HepG2 (cell line): ENCODE data around the gene SNX9.

Experiments used
- ATRX ChIP-seq: sonication (generic); formaldehyde crosslinking; IDR thresholded peaks from 2 replicates; pipeline ENCODE4 v1.4.0; 2020; ENCODE audit warnings: missing genetic modification reagents, borderline replicate concordance
- CCDC6 ChIP-seq: sonication (generic); formaldehyde crosslinking; IDR thresholded peaks from 2 replicates; pipeline ENCODE4 v1.8.1; 2022; ENCODE audit warnings: mild to moderate bottlenecking, missing genetic modification reagents, moderate library complexity
- FOXM1 ChIP-seq: sonication (generic); formaldehyde crosslinking; IDR thresholded peaks from 2 replicates; pipeline ENCODE4 v1.5.0; 2020; ENCODE audit warnings: missing genetic modification reagents
- JUND ChIP-seq: sonication (generic); formaldehyde crosslinking; IDR thresholded peaks from 2 replicates; pipeline ENCODE4 v1.8.0; 2022; ENCODE audit warnings: mild to moderate bottlenecking, missing genetic modification reagents
- MAZ ChIP-seq, 2 experiments: sonication (generic) in 1 of 2; formaldehyde crosslinking in 1 of 2; IDR thresholded peaks; 2 replicates each; pipeline versions ENCODE4 v1.5.0 to v1.6.1; 2012 to 2020; ENCODE audit warnings: low read depth in 2 of 2, mild to moderate bottlenecking in 2 of 2, borderline replicate concordance in 1 of 2, improper control_type of control experiment in 1 of 2, low read length in 1 of 2, missing genetic modification reagents in 1 of 2, moderate library complexity in 1 of 2
- POLR2AphosphoS5 ChIP-seq: IDR thresholded peaks from 2 replicates; pipeline ENCODE4 v1.6.1; 2012; ENCODE audit warnings: low read depth, low read length
- ZNF280D ChIP-seq: sonication (generic); formaldehyde crosslinking; IDR thresholded peaks from 2 replicates; pipeline ENCODE4 v1.5.1; 2020; ENCODE audit warnings: mild to moderate bottlenecking, missing genetic modification reagents
- ZNF446 ChIP-seq: sonication (generic); formaldehyde crosslinking; IDR thresholded peaks from 2 replicates; pipeline ENCODE4 v1.5.0; 2020; ENCODE audit warnings: mild to moderate bottlenecking, missing genetic modification reagents
- TF ChIP-seq, protein P1 (sequence below): sonication (generic); formaldehyde crosslinking; IDR thresholded peaks from 2 replicates; pipeline ENCODE4 v1.4.0; 2020; ENCODE audit warnings: missing genetic modification reagents, borderline replicate concordance

DNA sequence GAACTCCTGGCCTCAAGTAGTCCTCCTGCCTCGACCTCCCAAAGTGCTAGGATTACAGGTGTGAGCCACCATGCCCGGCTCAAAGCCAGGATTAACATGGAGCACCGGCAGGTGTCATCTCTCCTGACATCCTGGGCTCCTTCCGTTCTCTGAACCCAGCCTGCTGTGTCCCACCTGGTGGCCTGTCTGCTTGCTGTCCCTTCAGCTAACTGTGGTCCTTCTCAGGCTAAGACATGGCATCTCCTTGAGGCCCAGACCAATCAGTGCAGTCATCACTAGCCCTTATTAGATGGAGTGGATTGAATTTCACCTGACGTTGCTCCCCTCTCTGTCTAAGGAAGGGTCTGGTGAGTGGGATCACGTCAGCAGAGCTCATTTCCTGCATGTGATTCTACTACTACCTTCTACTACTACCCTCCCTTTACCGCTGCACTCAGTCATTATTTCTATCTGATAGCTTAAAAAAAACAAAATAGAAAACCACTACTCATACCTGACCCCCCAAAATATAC is 130.6 kb downstream of the SNX9 start:
- no peak for TF ChIP-seq ZNF446 (CRISPR knock-in tag)
- TF ChIP-seq CCDC6 = no peak
- TF ChIP-seq, protein P1, sequence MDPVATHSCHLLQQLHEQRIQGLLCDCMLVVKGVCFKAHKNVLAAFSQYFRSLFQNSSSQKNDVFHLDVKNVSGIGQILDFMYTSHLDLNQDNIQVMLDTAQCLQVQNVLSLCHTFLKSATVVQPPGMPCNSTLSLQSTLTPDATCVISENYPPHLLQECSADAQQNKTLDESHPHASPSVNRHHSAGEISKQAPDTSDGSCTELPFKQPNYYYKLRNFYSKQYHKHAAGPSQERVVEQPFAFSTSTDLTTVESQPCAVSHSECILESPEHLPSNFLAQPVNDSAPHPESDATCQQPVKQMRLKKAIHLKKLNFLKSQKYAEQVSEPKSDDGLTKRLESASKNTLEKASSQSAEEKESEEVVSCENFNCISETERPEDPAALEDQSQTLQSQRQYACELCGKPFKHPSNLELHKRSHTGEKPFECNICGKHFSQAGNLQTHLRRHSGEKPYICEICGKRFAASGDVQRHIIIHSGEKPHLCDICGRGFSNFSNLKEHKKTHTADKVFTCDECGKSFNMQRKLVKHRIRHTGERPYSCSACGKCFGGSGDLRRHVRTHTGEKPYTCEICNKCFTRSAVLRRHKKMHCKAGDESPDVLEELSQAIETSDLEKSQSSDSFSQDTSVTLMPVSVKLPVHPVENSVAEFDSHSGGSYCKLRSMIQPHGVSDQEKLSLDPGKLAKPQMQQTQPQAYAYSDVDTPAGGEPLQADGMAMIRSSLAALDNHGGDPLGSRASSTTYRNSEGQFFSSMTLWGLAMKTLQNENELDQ (CRISPR knock-in tag) = no peak
- no peak for TF ChIP-seq MAZ (IDR thresholded peaks at IDR 0.05; ENCODE audit: borderline replicate concordance, low read depth, low read length)
- TF ChIP-seq MAZ (CRISPR knock-in tag; IDR thresholded peaks at IDR 0.05; ENCODE audit: low read depth) = no peak; the same call in 1 of the 2 replicates
- no peak for TF ChIP-seq ATRX
- TF ChIP-seq POLR2AphosphoS5 = no peak
- no peak for TF ChIP-seq ZNF280D (CRISPR knock-in tag)
- TF ChIP-seq JUND (CRISPR knock-in tag) = peak; percentile 62; the same call in 1 of the 2 replicates
- no peak for TF ChIP-seq FOXM1 (CRISPR knock-in tag)
